ENCODE data around the gene OASL.

OASL gene

DNA sequence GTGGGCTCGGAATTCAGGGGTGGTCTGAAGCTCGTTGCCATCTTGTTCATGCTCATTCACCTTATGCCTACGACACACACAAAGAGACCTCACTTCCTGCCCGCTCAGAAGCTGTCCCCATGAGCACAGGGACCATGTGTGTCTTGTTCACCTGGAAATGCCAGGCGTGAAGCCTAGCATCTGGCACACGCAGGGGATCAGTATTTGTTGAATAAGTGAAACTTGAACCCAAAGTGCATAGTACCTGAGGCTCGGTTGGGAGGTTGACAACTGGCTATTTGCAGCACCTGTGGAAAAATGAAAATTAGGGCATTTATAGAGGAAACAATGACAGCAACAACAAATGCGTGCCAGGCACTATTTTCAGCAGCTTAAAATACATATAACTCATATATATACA, 28.2 kb downstream of the OASL start:
- no peak for TF ChIP-seq CTCF (IDR thresholded peaks at IDR 0.05; ENCODE audit: borderline replicate concordance, insufficient read depth, low read depth, low read length)

GRCh38 chr12:121009741-121010140, 29.3 kb downstream of the OASL start:
- no peak for TF ChIP-seq CTCF (IDR thresholded peaks at IDR 0.05; ENCODE audit: borderline replicate concordance, insufficient read depth, low read depth, low read length)
- no peak overlapping the region for H3K4me3 ChIP-seq (ENCODE audit: low read depth, low read length)

More for the DNA sequence above, 28.2 kb downstream of the OASL start:
- H3K4me3 ChIP-seq (ENCODE audit: low read depth, low read length) = no peak overlapping the region

- TF ChIP-seq CTCF (IDR thresholded peaks at IDR 0.05; ENCODE audit: borderline replicate concordance, insufficient read depth, low read depth, low read length) = no peak
- H3K4me3 ChIP-seq (ENCODE audit: low read depth, low read length) = no peak overlapping the region
Measured at GRCh38 chr12:121008347-121009098, 30.5 kb downstream of the OASL start.

GRCh38 chr12:121005346-121005815, 33.7 kb downstream of the OASL start:
- peak; percentile 80 for TF ChIP-seq CTCF (IDR thresholded peaks at IDR 0.05; ENCODE audit: borderline replicate concordance, insufficient read depth, low read depth, low read length)
- no peak overlapping the region for H3K4me3 ChIP-seq (ENCODE audit: low read depth, low read length)

- no peak for TF ChIP-seq CTCF (IDR thresholded peaks at IDR 0.05; ENCODE audit: borderline replicate concordance, insufficient read depth, low read depth, low read length)
Measured at GRCh38 chr12:121004253-121004815, 34.7 kb downstream of the OASL start.

DNA sequence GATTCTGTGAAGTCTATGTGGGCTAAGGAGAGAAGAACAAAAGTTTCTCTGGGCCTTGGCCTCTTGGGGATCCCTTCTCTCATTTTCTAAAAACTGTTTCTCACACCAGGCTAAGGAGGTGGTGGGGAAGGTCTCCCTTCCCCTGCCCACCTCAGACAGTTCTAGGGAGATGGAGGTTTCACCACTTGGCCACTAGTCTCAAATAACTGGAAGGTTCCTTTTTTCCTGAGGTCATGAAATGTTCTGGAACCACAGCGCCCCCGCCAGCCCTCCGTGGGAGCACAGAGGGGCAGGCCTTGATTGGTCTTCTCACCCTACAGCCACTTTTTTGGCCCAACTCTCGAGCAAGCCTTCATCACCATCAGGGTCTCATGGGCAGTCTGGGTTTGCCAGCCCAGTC, 35.4 kb downstream of the OASL start:
- H3K4me3 ChIP-seq (ENCODE audit: low read depth, low read length) = no peak overlapping the region
- TF ChIP-seq CTCF (IDR thresholded peaks at IDR 0.05; ENCODE audit: borderline replicate concordance, insufficient read depth, low read depth, low read length) = no peak

More at GRCh38 chr12:121004253-121004815, 34.7 kb downstream of the OASL start:
- H3K4me3 ChIP-seq (ENCODE audit: low read depth, low read length) = no peak overlapping the region

Measured in GM12875 (cell line).